ENCODE results near the gene MAMDC2.

- TF ChIP-seq EZH2 (IDR thresholded peaks at IDR 0.05; ENCODE audit: insufficient read depth, low read length) (no peak), CTCF (IDR thresholded peaks at IDR 0.05; ENCODE audit: insufficient read depth, low read depth, low read length) (no peak)
These were observed 185.4 kb downstream of the MAMDC2 start for GRCh38 chr9:70229026-70229425.

All from astrocyte (in vitro differentiated cells and primary cell).